Fibroblast of skin of left biceps (primary cell): ENCODE results near the gene MAGIX.
"Not testable (repeated sequence)": the region's sequence is repeated elsewhere in the genome, so short reads cannot be mapped to it uniquely, and the experiment has no call there.

Experiments used
- DNase-seq, 2 experiments: peaks; one replicate each; pipeline ENCODE4 v3.0.0-alpha.2; 2013; ENCODE audit warnings: low read depth in 2 of 2

The MAGIX gene

GRCh38 chrX:49160908-49161307 lies 1.6 kb upstream of the MAGIX start:
- no peak for DNase-seq

GRCh38 chrX:49161632-49162031 lies 926 bp upstream of the MAGIX start:
- no peak for DNase-seq

GRCh38 chrX:49163555-49164419 lies 1.2 kb downstream of the MAGIX start:
- DNase-seq = no peak

GRCh38 chrX:49164589-49165360 lies 2.2 kb downstream of the MAGIX start:
- no peak for DNase-seq

GRCh38 chrX:49165901-49166881 lies 3.6 kb downstream of the MAGIX start:
- DNase-seq = no peak

- DNase-seq = no peak
These were observed 4.6 kb downstream of the MAGIX start for GRCh38 chrX:49166914-49167739.

- no peak for DNase-seq
These were observed 5.2 kb downstream of the MAGIX start for GRCh38 chrX:49167740-49168108.

GRCh38 chrX:49171752-49172279 lies 9.3 kb downstream of the MAGIX start, which contains the start of gene PLP2:
TSS of gene PLP2 (plus strand) at chrX:49171898. CDS start at chrX:49172001, 103 bp downstream.
- no peak for DNase-seq

- no peak for DNase-seq
These were observed 9.8 kb downstream of the MAGIX start for GRCh38 chrX:49172280-49172780.

- DNase-seq = not testable (repeated sequence)
These were observed 11.0 kb downstream of the MAGIX start for GRCh38 chrX:49173544-49173943.

- DNase-seq = no peak
These were observed 12.2 kb downstream of the MAGIX start for GRCh38 chrX:49174723-49175122.

GRCh38 chrX:49175435-49176274 lies 13.1 kb downstream of the MAGIX start:
- no peak for DNase-seq

GRCh38 chrX:49176421-49177326 lies 14.1 kb downstream of the MAGIX start:
- no peak for DNase-seq

- DNase-seq = no peak
These were observed 14.8 kb downstream of the MAGIX start for GRCh38 chrX:49177338-49177833.

GRCh38 chrX:49177873-49178480 lies 15.4 kb downstream of the MAGIX start:
- DNase-seq = no peak

- no peak for DNase-seq
These were observed 16.0 kb downstream of the MAGIX start for GRCh38 chrX:49178537-49178936.

- no peak for DNase-seq
These were observed 16.8 kb downstream of the MAGIX start for GRCh38 chrX:49179358-49179757.
